Measurements from ENCODE around the gene SNTA1. TPM values are rescaled to one million over a fixed set of nuclear protein-coding genes. Genes with fewer than 3 reads are reported as not detected.

Gene SNTA1
- polyA plus RNA-seq, 1 of the 3 experiments (the other 2 are of a cell fraction): 11.2 TPM

DNA sequence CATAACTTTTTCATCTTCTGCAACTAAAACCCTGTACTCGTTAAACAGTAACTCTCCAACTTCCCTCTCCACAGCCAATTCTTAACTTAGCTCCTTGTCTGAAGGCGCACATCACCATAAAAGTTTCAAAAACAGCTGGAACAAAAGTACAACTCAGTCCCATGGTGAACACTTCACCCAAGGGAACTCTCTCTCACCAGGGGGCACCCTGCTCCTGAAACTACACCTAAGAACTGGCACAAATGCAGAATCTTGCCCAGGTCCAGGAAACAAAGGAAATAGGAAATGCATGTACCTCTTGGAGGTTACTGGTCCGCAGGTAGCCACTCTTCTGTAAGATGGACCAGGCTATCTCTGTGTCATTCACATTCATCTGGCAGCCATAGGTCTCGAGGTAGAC lies 48.8 kb downstream of the SNTA1 start:
- 97% methylated on average over 4 of the region's 4 CpGs for WGBS (ENCODE audit: low lambda C conversion rate)
- POLR2A ChIA-PET: interaction anchor here (2.2 kb wide), 1 partner anchor 272 kb away, joined by 8 read pairs; the partner anchor contains the start of gene ACTL10
- CTCF ChIA-PET: interaction anchor here (2.1 kb wide), 1 partner anchor 21 kb away, joined by 6 read pairs; no protein-coding TSS in a partner anchor

More for the DNA sequence above, 48.8 kb downstream of the SNTA1 start:
- Histone ChIP-seq H3K4me3 (ENCODE audit: low read depth in 2 of 2, low read length in 1 of 2) (no peak overlapping the region), H3K4me1 (ENCODE audit: control insufficient read depth in 1 of 2, insufficient read depth in 2 of 2, low read depth in 1 of 2, low read length in 1 of 2) (no peaks in the 10 kb centered on the region; a peak in 1 of 4 replicates), H3K9me2 (no peaks in the 10 kb centered on the region), H3K27ac (ENCODE audit: low read depth in 2 of 2, low read length in 1 of 2) (no peak overlapping the region), H3K4me2 (no peak overlapping the region), H3K9me3 (no peaks in the 10 kb centered on the region), H3K27me3 (ENCODE audit: insufficient read depth) (no peaks in the 10 kb centered on the region), H3K9ac (no peak overlapping the region), H3F3A (replicated peaks; ENCODE audit: insufficient read depth) (no peaks in the 10 kb centered on the region), H4K20me1 (ENCODE audit: insufficient read depth) (no peaks in the 10 kb centered on the region), H3K36me3 (replicated peaks in 1 of 2; ENCODE audit: control insufficient read depth in 1 of 2, insufficient read depth in 2 of 2, low read length in 1 of 2) (peaks cover 9 to 35% of the 10 kb centered on the region in 2 experiments), H3K79me2 (ENCODE audit: insufficient read depth) (peaks cover 36% of the 10 kb centered on the region), H2AFZ (ENCODE audit: low read depth) (no peak overlapping the region)
- no peak for DNase-seq
- TF ChIP-seq, protein P1, sequence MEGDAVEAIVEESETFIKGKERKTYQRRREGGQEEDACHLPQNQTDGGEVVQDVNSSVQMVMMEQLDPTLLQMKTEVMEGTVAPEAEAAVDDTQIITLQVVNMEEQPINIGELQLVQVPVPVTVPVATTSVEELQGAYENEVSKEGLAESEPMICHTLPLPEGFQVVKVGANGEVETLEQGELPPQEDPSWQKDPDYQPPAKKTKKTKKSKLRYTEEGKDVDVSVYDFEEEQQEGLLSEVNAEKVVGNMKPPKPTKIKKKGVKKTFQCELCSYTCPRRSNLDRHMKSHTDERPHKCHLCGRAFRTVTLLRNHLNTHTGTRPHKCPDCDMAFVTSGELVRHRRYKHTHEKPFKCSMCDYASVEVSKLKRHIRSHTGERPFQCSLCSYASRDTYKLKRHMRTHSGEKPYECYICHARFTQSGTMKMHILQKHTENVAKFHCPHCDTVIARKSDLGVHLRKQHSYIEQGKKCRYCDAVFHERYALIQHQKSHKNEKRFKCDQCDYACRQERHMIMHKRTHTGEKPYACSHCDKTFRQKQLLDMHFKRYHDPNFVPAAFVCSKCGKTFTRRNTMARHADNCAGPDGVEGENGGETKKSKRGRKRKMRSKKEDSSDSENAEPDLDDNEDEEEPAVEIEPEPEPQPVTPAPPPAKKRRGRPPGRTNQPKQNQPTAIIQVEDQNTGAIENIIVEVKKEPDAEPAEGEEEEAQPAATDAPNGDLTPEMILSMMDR (IDR thresholded peaks at IDR 0.05): no peak; the same call in 1 of the 2 replicates
- no peak for TF ChIP-seq JUND (IDR thresholded peaks at IDR 0.05)
- TF ChIP-seq SIN3A (IDR thresholded peaks at IDR 0.05; ENCODE audit: borderline replicate concordance, low read depth, low read length): no peak
- no peak for TF ChIP-seq FOSL2 (IDR thresholded peaks at IDR 0.05; ENCODE audit: borderline replicate concordance, low read depth)
- no peak for TF ChIP-seq ELF1 (IDR thresholded peaks at IDR 0.05)
- TF ChIP-seq CHD2 (IDR thresholded peaks at IDR 0.05; ENCODE audit: low read length, partially characterized antibody): no peak
- no peak for TF ChIP-seq FOXM1 (IDR thresholded peaks at IDR 0.05; ENCODE audit: low read depth)
- TF ChIP-seq, protein P2, sequence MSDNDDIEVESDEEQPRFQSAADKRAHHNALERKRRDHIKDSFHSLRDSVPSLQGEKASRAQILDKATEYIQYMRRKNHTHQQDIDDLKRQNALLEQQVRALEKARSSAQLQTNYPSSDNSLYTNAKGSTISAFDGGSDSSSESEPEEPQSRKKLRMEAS (IDR thresholded peaks at IDR 0.05; ENCODE audit: low read depth): no peak
- no peak for TF ChIP-seq EP300 (IDR thresholded peaks at IDR 0.05; ENCODE audit: borderline replicate concordance in 1 of 2, low read depth in 1 of 2, low read length in 1 of 2)
- TF ChIP-seq, protein P3, sequence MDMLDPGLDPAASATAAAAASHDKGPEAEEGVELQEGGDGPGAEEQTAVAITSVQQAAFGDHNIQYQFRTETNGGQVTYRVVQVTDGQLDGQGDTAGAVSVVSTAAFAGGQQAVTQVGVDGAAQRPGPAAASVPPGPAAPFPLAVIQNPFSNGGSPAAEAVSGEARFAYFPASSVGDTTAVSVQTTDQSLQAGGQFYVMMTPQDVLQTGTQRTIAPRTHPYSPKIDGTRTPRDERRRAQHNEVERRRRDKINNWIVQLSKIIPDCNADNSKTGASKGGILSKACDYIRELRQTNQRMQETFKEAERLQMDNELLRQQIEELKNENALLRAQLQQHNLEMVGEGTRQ (IDR thresholded peaks at IDR 0.05; ENCODE audit: borderline replicate concordance, low read depth, low read length): no peak
- TF ChIP-seq, protein P4, sequence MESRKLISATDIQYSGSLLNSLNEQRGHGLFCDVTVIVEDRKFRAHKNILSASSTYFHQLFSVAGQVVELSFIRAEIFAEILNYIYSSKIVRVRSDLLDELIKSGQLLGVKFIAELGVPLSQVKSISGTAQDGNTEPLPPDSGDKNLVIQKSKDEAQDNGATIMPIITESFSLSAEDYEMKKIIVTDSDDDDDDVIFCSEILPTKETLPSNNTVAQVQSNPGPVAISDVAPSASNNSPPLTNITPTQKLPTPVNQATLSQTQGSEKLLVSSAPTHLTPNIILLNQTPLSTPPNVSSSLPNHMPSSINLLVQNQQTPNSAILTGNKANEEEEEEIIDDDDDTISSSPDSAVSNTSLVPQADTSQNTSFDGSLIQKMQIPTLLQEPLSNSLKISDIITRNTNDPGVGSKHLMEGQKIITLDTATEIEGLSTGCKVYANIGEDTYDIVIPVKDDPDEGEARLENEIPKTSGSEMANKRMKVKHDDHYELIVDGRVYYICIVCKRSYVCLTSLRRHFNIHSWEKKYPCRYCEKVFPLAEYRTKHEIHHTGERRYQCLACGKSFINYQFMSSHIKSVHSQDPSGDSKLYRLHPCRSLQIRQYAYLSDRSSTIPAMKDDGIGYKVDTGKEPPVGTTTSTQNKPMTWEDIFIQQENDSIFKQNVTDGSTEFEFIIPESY (IDR thresholded peaks at IDR 0.05; ENCODE audit: borderline replicate concordance, low read depth): no peak
- no peak for TF ChIP-seq MEF2A (IDR thresholded peaks at IDR 0.05; ENCODE audit: borderline replicate concordance, low read depth)
- TF ChIP-seq, protein P5, sequence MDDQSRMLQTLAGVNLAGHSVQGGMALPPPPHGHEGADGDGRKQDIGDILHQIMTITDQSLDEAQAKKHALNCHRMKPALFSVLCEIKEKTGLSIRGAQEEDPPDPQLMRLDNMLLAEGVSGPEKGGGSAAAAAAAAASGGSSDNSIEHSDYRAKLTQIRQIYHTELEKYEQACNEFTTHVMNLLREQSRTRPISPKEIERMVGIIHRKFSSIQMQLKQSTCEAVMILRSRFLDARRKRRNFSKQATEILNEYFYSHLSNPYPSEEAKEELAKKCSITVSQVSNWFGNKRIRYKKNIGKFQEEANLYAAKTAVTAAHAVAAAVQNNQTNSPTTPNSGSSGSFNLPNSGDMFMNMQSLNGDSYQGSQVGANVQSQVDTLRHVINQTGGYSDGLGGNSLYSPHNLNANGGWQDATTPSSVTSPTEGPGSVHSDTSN (IDR thresholded peaks at IDR 0.05): no peak
- TF ChIP-seq RAD21 (IDR thresholded peaks at IDR 0.05; ENCODE audit: low read length): no peak; the same call in 1 of the 2 replicates
- TF ChIP-seq GATA2 (CRISPR knock-in tag; IDR thresholded peaks at IDR 0.05): no peak
- TF ChIP-seq, protein P6, sequence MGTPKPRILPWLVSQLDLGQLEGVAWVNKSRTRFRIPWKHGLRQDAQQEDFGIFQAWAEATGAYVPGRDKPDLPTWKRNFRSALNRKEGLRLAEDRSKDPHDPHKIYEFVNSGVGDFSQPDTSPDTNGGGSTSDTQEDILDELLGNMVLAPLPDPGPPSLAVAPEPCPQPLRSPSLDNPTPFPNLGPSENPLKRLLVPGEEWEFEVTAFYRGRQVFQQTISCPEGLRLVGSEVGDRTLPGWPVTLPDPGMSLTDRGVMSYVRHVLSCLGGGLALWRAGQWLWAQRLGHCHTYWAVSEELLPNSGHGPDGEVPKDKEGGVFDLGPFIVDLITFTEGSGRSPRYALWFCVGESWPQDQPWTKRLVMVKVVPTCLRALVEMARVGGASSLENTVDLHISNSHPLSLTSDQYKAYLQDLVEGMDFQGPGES (IDR thresholded peaks at IDR 0.05; ENCODE audit: low read depth, low read length): no peak
- no peak for TF ChIP-seq GABPA (IDR thresholded peaks at IDR 0.05; ENCODE audit: low read depth)

Measured in SK-N-SH (cell line).